Gastrocnemius medialis (tissue), 4 donors: ENCODE results near the gene ARHGAP29. TPM values are rescaled to one million over a fixed set of nuclear protein-coding genes. Genes with fewer than 3 reads are reported as not detected.

ENCODE experiments used
- ATAC-seq, 2 donors: fragments of 150-250 bp; one replicate each; pipeline ENCODE4 v1.9.1; 2016
- DNase-seq, 2 donors: peaks; one replicate each; pipeline ENCODE4 v3.0.0-alpha.2; 2019
- H3K27ac ChIP-seq, 4 donors: fragments of 200-600 bp; sonication (generic); 1 replicate in 1 of 4; 2 replicates in 3 of 4; pipeline ENCODE4 v1.5.1; 2016 to 2018; ENCODE audit warnings: mild to moderate bottlenecking in 2 of 4, moderate library complexity in 1 of 4
- H3K27me3 ChIP-seq, 3 donors: fragments of 200-600 bp; sonication (generic) in 2 of 3; 1 replicate in 1 of 3; 2 replicates in 2 of 3; pipeline versions ENCODE4 v1.5.1 to v1.6.0; 2016 to 2019; ENCODE audit warnings: mild to moderate bottlenecking in 1 of 3, moderate library complexity in 1 of 3
- H3K36me3 ChIP-seq, 2 donors: fragments of 200-600 bp; sonication (generic) in 1 of 2; one replicate each; pipeline ENCODE4 v1.5.1; 2017 to 2018
- H3K4me1 ChIP-seq, 2 donors: fragments of 200-600 bp; sonication (generic) in 1 of 2; one replicate each; pipeline ENCODE4 v1.5.1; 2016 to 2017; ENCODE audit warnings: mild to moderate bottlenecking in 2 of 2
- H3K4me3 ChIP-seq, 4 donors: fragments of 200-600 bp; sonication (generic) in 3 of 4; 1 replicate in 1 of 4; 2 replicates in 3 of 4; pipeline ENCODE4 v1.5.1; 2016 to 2019; ENCODE audit warnings: mild to moderate bottlenecking in 2 of 4
- H3K9me3 ChIP-seq, 3 donors: fragments of 200-600 bp; sonication (generic) in 2 of 3; 1 replicate in 1 of 3; 2 replicates in 2 of 3; pipeline ENCODE4 v1.5.1; 2016 to 2019
- CTCF ChIP-seq, 5 experiments: fragments of 450-650 bp in 3 of 5; fragments of 200-600 bp in 2 of 5; sonication (generic) in 2 of 5; IDR thresholded peaks in 4 of 5; conservative IDR thresholded peaks in 1 of 5; 1 replicate in 4 of 5; 2 replicates in 1 of 5; pipeline ENCODE4 v1.5.1; 2016 to 2019; ENCODE audit warnings: antibody characterized with exemption in 5 of 5, mild to moderate bottlenecking in 3 of 5, moderate library complexity in 3 of 5
- POLR2A ChIP-seq, 2 donors: fragments of 450-650 bp; IDR thresholded peaks; one replicate each; pipeline ENCODE4 v1.6.1; 2017; ENCODE audit warnings: antibody characterized with exemption in 2 of 2, mild to moderate bottlenecking in 2 of 2, moderate library complexity in 2 of 2
- in situ Hi-C, 4 donors: fragments of 200-750 bp; cut with MboI; loops; one replicate each; pipeline versions ENCODE4 v1.15.0 to v1.8.0; 2017; ENCODE audit warnings: low sequenced_read_pairs in 4 of 4
- intact Hi-C: fragments of 100-400 bp; cut with DNase I; formaldehyde crosslinking; loops from one replicate; pipeline ENCODE4 v1.15.1; 2023; ENCODE audit warnings: low total_unique reads
- total RNA-seq, 4 donors: library from RNA; depleted of rRNA; stranded (reverse); fragments of >200 nt; gene quantifications; one replicate each; pipeline versions ENCODE4 v1.1.0 to v1.2.3, GENCODE V29; 2016

The ARHGAP29 gene
- total RNA-seq, 4 donors from 2014 or later: 10.0 to 13.5 (median 11.6) TPM

- Histone ChIP-seq H3K4me1 (peaks cover 0 to 6% of the 10 kb centered on the region in 2 donors), H3K9me3 (no peaks in the 10 kb centered on the region), H3K27me3 (no peaks in the 10 kb centered on the region), H3K4me3 (no peak overlapping the region), H3K36me3 (no peaks in the 10 kb centered on the region), H3K27ac (no peak overlapping the region)
- intact Hi-C loops: no loop called here
- DNase-seq (no peak), ATAC-seq (no peak)
- in situ Hi-C loops: no loop called here
- TF ChIP-seq CTCF (IDR thresholded peaks at IDR 0.05 in 4 of 5, conservative IDR thresholded peaks at IDR 0.05 in 1 of 5) (no peak), POLR2A (IDR thresholded peaks at IDR 0.05) (no peak)
Observed at GRCh38 chr1:94143809-94144176, 93.6 kb downstream of the ARHGAP29 start.

- Histone ChIP-seq H3K27me3 (no peaks in the 10 kb centered on the region), H3K27ac (no peak overlapping the region), H3K4me3 (no peak overlapping the region), H3K9me3 (no peaks in the 10 kb centered on the region), H3K36me3 (no peaks in the 10 kb centered on the region), H3K4me1 (peaks cover 0 to 6% of the 10 kb centered on the region in 2 donors)
- intact Hi-C loops (no loop called here), in situ Hi-C loops (no loop called here)
- ATAC-seq: no peak
- DNase-seq: no peak
- TF ChIP-seq POLR2A (IDR thresholded peaks at IDR 0.05) (no peak), CTCF (IDR thresholded peaks at IDR 0.05 in 4 of 5, conservative IDR thresholded peaks at IDR 0.05 in 1 of 5) (no peak)
Observed at GRCh38 chr1:94143173-94143808, 94.1 kb downstream of the ARHGAP29 start.

- intact Hi-C loops: no loop called here
- Histone ChIP-seq H3K27ac (no peak overlapping the region), H3K36me3 (no peaks in the 10 kb centered on the region), H3K27me3 (no peaks in the 10 kb centered on the region), H3K4me3 (no peak overlapping the region), H3K4me1 (peaks cover 0 to 6% of the 10 kb centered on the region in 2 donors), H3K9me3 (no peaks in the 10 kb centered on the region)
- ATAC-seq: no peak
- no peak for DNase-seq
- in situ Hi-C loops: no loop called here
- no peak for TF ChIP-seq POLR2A (IDR thresholded peaks at IDR 0.05)
- no peak for TF ChIP-seq CTCF (IDR thresholded peaks at IDR 0.05 in 4 of 5, conservative IDR thresholded peaks at IDR 0.05 in 1 of 5)
Observed at GRCh38 chr1:94142583-94142982, 94.8 kb downstream of the ARHGAP29 start.

- Histone ChIP-seq H3K4me1 (peaks cover 0 to 6% of the 10 kb centered on the region in 2 donors), H3K27me3 (no peaks in the 10 kb centered on the region), H3K4me3 (no peak overlapping the region), H3K9me3 (no peaks in the 10 kb centered on the region), H3K36me3 (no peaks in the 10 kb centered on the region), H3K27ac (no peak overlapping the region)
- no peak for TF ChIP-seq POLR2A (IDR thresholded peaks at IDR 0.05)
- TF ChIP-seq CTCF (IDR thresholded peaks at IDR 0.05 in 4 of 5, conservative IDR thresholded peaks at IDR 0.05 in 1 of 5): no peak
- DNase-seq (no peak), ATAC-seq (no peak)
- in situ Hi-C loops: no loop called here
- intact Hi-C loops: no loop called here
Observed at GRCh38 chr1:94142022-94142421, 95.4 kb downstream of the ARHGAP29 start.

- no peaks in the 10 kb centered on the region for H3K27me3 ChIP-seq
- no peak overlapping the region for H3K4me3 ChIP-seq
- intact Hi-C loops: no loop called here
- H3K27ac ChIP-seq: no peak overlapping the region
- ATAC-seq (no peak), DNase-seq (no peak)
- in situ Hi-C loops: no loop called here
- no peaks in the 10 kb centered on the region for H3K9me3 ChIP-seq
- H3K36me3 ChIP-seq: no peaks in the 10 kb centered on the region
- no peaks in the 10 kb centered on the region for H3K4me1 ChIP-seq
- no peak for TF ChIP-seq POLR2A (IDR thresholded peaks at IDR 0.05)
- TF ChIP-seq CTCF (IDR thresholded peaks at IDR 0.05 in 4 of 5, conservative IDR thresholded peaks at IDR 0.05 in 1 of 5): no peak
Observed at GRCh38 chr1:94132111-94132510, 105.3 kb downstream of the ARHGAP29 start.
